Measurements from ENCODE around the gene PRLH.

PRLH gene

DNA sequence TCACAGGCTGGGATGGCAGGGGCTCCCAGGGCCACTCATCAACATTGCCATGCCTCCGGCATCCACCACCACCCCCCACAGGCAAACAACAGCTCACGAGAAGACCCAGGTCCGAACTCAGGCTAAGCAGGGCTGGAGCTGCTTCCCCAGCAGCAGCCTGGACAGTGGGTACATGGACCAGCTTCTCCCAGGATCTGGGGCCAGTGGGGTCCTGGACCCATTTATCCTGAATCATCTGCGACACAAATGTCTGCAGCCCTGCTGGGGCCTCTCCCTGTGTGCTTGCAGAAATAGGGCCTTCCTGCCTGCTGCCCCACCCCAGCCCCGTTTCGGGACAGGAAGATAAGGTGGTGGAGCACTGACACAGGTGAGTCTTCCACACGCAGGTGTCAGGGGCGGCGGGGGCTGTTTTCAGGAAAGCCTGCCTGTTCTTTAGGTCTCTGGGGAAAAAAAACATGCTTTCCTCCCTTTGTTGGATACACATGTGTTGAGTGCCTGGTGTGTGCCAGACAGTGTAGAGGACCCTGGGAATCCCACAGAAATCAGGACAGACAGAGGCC is 4.5 kb downstream of the PRLH start:
- TF ChIP-seq OSR2 (tag by site-specific recombination; IDR thresholded peaks at IDR 0.05) (no peak), ZNF239 (tag by site-specific recombination; IDR thresholded peaks at IDR 0.05) (no peak), FEZF1 (tag by site-specific recombination; IDR thresholded peaks at IDR 0.05) (no peak), ZFHX2 (tag by site-specific recombination; conservative IDR thresholded peaks at IDR 0.05) (no peak), ZSCAN18 (tag by site-specific recombination; IDR thresholded peaks at IDR 0.05) (no peak), ZNF629 (tag by site-specific recombination; IDR thresholded peaks at IDR 0.05) (no peak)
- TF ChIP-seq, protein P1, sequence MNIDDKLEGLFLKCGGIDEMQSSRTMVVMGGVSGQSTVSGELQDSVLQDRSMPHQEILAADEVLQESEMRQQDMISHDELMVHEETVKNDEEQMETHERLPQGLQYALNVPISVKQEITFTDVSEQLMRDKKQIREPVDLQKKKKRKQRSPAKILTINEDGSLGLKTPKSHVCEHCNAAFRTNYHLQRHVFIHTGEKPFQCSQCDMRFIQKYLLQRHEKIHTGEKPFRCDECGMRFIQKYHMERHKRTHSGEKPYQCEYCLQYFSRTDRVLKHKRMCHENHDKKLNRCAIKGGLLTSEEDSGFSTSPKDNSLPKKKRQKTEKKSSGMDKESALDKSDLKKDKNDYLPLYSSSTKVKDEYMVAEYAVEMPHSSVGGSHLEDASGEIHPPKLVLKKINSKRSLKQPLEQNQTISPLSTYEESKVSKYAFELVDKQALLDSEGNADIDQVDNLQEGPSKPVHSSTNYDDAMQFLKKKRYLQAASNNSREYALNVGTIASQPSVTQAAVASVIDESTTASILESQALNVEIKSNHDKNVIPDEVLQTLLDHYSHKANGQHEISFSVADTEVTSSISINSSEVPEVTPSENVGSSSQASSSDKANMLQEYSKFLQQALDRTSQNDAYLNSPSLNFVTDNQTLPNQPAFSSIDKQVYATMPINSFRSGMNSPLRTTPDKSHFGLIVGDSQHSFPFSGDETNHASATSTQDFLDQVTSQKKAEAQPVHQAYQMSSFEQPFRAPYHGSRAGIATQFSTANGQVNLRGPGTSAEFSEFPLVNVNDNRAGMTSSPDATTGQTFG (tag by site-specific recombination; IDR thresholded peaks at IDR 0.05; ENCODE audit: borderline replicate concordance) = no peak
- H3K36me3 ChIP-seq (ENCODE audit: control insufficient read depth in 2 of 2, insufficient read depth in 1 of 2, low read length in 2 of 2) = no peaks in the 10 kb centered on the region
- ChIA-PET POLR2A (no interaction called here), CTCF (interaction anchor here (0.6 to 6.5 kb wide), 17 partner anchors 10 to 1256 kb away, joined by 3 to 256 read pairs (median 5); no protein-coding TSS in a partner anchor)
- no peaks in the 10 kb centered on the region for H3K9me3 ChIP-seq (ENCODE audit: control insufficient read depth, insufficient read depth, low read depth, low read length)
- no peak overlapping the region for H3K27ac ChIP-seq (ENCODE audit: extremely low read depth, low read depth, low read length)
- 0 out of 2 replicates have a peak, but pooled peaks cover 3% of the 10 kb centered on the region for H3K4me1 ChIP-seq (ENCODE audit: control insufficient read depth, insufficient read depth, low read length)
- no peak overlapping the region for H3K4me3 ChIP-seq (ENCODE audit: low read depth, low read length)

DNA sequence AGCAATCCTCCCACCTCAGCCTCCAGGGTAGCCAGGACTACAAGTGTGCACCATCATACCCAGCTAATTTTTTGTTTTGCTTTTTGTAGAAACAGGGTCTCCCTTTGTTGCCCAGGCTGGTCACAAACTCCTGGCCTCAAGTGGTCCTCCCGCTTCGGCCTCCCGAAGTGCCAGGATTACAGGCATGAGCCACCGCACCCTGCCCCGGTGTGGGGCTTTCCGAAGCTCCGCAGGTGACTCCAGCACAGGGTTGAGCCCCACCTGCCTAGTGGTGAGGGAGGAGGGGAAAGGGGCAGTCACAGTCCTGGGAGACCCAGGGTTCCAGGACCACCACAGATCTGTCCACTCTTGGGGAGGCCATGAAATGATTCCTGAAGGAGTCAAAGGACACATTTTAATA is 5.2 kb downstream of the PRLH start:
- ChIA-PET CTCF (interaction anchor here (0.5 to 6.5 kb wide), 64 partner anchors 10 to 1256 kb away, joined by 3 to 256 read pairs (median 4); partner anchors contain the start of gene COPS8), POLR2A (interaction anchor here (0.9 to 1.0 kb wide), 2 partner anchors 59 to 96 kb away, joined by 3 to 6 read pairs; no protein-coding TSS in a partner anchor)
- TF ChIP-seq ZSCAN30 (tag by site-specific recombination; IDR thresholded peaks at IDR 0.05) = no peak
- TF ChIP-seq IKZF3 (tag by site-specific recombination; IDR thresholded peaks at IDR 0.05) = no peak
- no peak for TF ChIP-seq ZNF37A (tag by site-specific recombination; IDR thresholded peaks at IDR 0.05)
- TF ChIP-seq ZNF221 (tag by site-specific recombination; IDR thresholded peaks at IDR 0.05; ENCODE audit: borderline replicate concordance) = no peak
- TF ChIP-seq ZNF701 (tag by site-specific recombination; IDR thresholded peaks at IDR 0.05) = no peak
- no peak for TF ChIP-seq ZNF585B (tag by site-specific recombination; IDR thresholded peaks at IDR 0.05)
- TF ChIP-seq PRDM1 (tag by site-specific recombination; IDR thresholded peaks at IDR 0.05) = no peak
- TF ChIP-seq ZNF621 (tag by site-specific recombination; IDR thresholded peaks at IDR 0.05) = no peak
- TF ChIP-seq KLF7 (tag by site-specific recombination; IDR thresholded peaks at IDR 0.05; ENCODE audit: borderline replicate concordance) = no peak
- no peak for TF ChIP-seq ZNF830 (tag by site-specific recombination; IDR thresholded peaks at IDR 0.05; ENCODE audit: low read depth)
- no peak for TF ChIP-seq TRIM28 (IDR thresholded peaks at IDR 0.05; ENCODE audit: borderline replicate concordance, low read length)
- no peak for TF ChIP-seq ZNF777 (tag by site-specific recombination; IDR thresholded peaks at IDR 0.05; ENCODE audit: borderline replicate concordance)
- no peak for TF ChIP-seq ZNF132 (tag by site-specific recombination; IDR thresholded peaks at IDR 0.05; ENCODE audit: borderline replicate concordance)
- TF ChIP-seq ZNF626 (tag by site-specific recombination; IDR thresholded peaks at IDR 0.05) = no peak
- no peak for TF ChIP-seq ZNF416 (tag by site-specific recombination; IDR thresholded peaks at IDR 0.05)
- TF ChIP-seq ZNF660 (tag by site-specific recombination; IDR thresholded peaks at IDR 0.05) = no peak
- no peak overlapping the region for H3K27ac ChIP-seq (ENCODE audit: extremely low read depth, low read depth, low read length)
- 0 out of 2 replicates have a peak, but pooled peaks cover 3% of the 10 kb centered on the region for H3K4me1 ChIP-seq (ENCODE audit: control insufficient read depth, insufficient read depth, low read length)
- no peak overlapping the region for H3K4me3 ChIP-seq (ENCODE audit: low read depth, low read length)
- no peaks in the 10 kb centered on the region for H3K36me3 ChIP-seq (ENCODE audit: control insufficient read depth in 2 of 2, insufficient read depth in 1 of 2, low read length in 2 of 2)
- no peaks in the 10 kb centered on the region for H3K9me3 ChIP-seq (ENCODE audit: control insufficient read depth, insufficient read depth, low read depth, low read length)

Measured in HEK293 (cell line).